NB4 (cell line): ENCODE measurements around the gene PAGE2B.
"Not testable (repeated sequence)": the region's sequence is repeated elsewhere in the genome, so short reads cannot be mapped to it uniquely, and the experiment has no call there.

Experiments used
- DNase-seq: peaks from one replicate; pipeline ENCODE4 v3.0.0; 2010; ENCODE audit warnings: low read depth
- H3K4me3 ChIP-seq: one replicate; pipeline ENCODE4 v1.5.1; 2011; ENCODE audit warnings: mild to moderate bottlenecking, low read depth, low read length, moderate library complexity
- CTCF ChIP-seq: IDR thresholded peaks from one replicate; pipeline ENCODE4 v1.5.1; 2012; ENCODE audit warnings: low read depth, low read length
- MAX ChIP-seq: IDR thresholded peaks from 2 replicates; pipeline ENCODE4 v1.6.1; 2011; ENCODE audit warnings: low read depth, low read length
- MYC ChIP-seq: IDR thresholded peaks from 2 replicates; pipeline ENCODE4 v1.6.1; 2011; ENCODE audit warnings: low read depth, low read length
- POLR2A ChIP-seq: IDR thresholded peaks from 2 replicates; pipeline ENCODE4 v1.6.1; 2011; ENCODE audit warnings: mild to moderate bottlenecking; ENCODE audit not compliant: insufficient read length; ENCODE audit errors: extremely low read depth

The PAGE2B gene

GRCh38 chrX:55107262-55107661, 32.4 kb downstream of the PAGE2B start:
- no peak for TF ChIP-seq CTCF
- no peak for TF ChIP-seq MAX
- TF ChIP-seq MYC: no peak
- H3K4me3 ChIP-seq: no peak overlapping the region
- DNase-seq: no peak

DNA sequence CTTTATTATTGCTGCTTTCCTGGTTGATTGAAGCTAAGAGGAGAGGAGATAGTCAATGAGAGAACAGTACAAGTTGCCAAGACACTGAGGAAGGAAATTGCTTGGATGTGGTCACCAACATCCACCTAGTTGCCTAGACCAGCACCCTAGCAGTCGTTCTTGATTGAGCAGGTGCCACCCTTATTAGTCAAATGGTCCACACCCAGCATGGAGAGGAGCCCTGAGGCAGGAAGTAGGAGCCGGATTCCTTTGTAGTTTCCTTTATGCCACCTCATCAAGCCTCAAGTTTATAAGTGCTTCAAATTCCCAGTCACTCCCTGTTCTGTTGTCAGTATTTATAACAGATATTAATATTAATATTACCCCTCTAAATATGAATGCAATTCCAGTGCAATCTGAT, 33.1 kb downstream of the PAGE2B start:
- H3K4me3 ChIP-seq: no peak overlapping the region
- no peak for DNase-seq
- no peak for TF ChIP-seq POLR2A
- TF ChIP-seq MYC: no peak
- no peak for TF ChIP-seq CTCF
- TF ChIP-seq MAX: no peak

DNA sequence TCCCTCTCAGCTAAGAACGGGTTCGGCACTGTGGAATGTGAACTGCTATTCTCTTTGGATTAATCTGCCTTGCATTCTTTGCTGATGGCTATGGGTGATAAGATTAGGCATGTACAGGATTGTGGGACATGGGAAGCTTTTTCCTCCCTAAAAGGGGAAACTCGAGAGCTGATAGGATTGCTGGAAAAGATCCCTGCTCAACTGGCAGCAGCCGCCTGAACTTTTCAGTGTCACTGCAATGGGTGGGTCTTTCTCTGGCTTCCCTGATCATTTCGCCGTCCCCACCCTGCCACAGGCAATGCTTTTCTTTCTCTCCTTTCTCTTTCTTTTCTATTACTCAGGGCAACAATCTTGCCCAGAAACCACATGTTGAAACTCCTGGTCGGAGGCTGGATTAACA, 34.5 kb downstream of the PAGE2B start:
- TF ChIP-seq MYC: no peak
- TF ChIP-seq CTCF: no peak
- no peak for TF ChIP-seq MAX
- no peak for TF ChIP-seq POLR2A
- H3K4me3 ChIP-seq: no peak overlapping the region
- DNase-seq: no peak

- DNase-seq: no peak
- TF ChIP-seq CTCF (no peak), MAX (no peak), MYC (no peak), POLR2A (no peak)
- no peak overlapping the region for H3K4me3 ChIP-seq
Observed at GRCh38 chrX:55111578-55112254, 36.9 kb downstream of the PAGE2B start.

GRCh38 chrX:55116589-55116988, 41.8 kb downstream of the PAGE2B start:
- not testable (repeated sequence) for H3K4me3 ChIP-seq, DNase-seq

DNA sequence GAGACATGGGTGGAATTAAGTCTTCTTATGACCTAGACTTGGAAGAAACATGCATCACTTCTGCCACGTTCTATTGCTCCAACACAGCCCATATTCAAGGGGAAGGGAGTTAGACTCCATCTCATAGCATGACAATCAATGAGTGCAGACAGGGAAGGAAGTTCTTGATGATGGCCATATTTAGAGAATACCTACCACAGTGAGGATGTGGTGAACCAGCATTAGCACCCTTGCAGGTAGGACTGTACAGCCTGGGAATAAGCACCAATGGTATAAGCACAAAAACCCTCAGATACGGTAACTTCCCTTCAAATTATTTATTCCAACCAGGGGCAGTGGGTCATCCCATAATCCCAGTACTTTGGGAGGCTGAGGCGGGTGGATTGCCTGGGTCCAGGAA, 43.7 kb downstream of the PAGE2B start:
- H3K4me3 ChIP-seq: no peak overlapping the region
- no peak for DNase-seq
- TF ChIP-seq CTCF: no peak
- no peak for TF ChIP-seq MYC
- no peak for TF ChIP-seq MAX
- no peak for TF ChIP-seq POLR2A

DNA sequence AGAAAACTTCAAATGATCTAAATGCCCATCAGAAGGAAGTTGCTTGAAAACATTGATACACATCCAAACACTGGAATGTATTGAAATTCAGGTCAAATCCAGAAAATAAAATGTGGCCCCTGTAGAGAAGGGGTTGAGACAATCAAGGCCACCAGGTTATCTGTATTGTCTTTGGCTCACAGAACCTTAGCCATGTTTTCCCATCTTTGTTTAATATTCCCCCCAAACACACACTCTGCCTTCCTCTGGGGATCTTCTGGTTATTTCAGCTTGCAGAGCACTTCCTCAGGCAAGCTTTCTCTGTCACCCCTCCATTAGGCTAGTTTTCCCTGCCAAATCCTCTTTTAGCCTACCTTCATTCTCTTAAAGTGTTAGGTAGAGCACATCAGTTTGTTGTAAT, 44.4 kb downstream of the PAGE2B start:
- H3K4me3 ChIP-seq: no peak overlapping the region
- DNase-seq: no peak
- no peak for TF ChIP-seq MYC
- no peak for TF ChIP-seq CTCF
- no peak for TF ChIP-seq POLR2A
